ENCODE data around the gene LEUTX. TPM values are rescaled to one million over a fixed set of nuclear protein-coding genes. Genes with fewer than 3 reads are reported as not detected.
"Not testable (repeated sequence)": the region's sequence is repeated elsewhere in the genome, so short reads cannot be mapped to it uniquely, and the experiment has no call there.

The LEUTX gene
- total RNA-seq, 1 experiment from 2014 or later, result not detected

GRCh38 chr19:39802958-39803357 is 24.3 kb downstream of the LEUTX start:
- no peak overlapping the region for H3K4me3 ChIP-seq (ENCODE audit: low read depth, low read length, poor library complexity, severe bottlenecking)
- peaks cover 13% of the 10 kb centered on the region for H3K27me3 ChIP-seq (replicated peaks; ENCODE audit: insufficient read depth, low read depth, low read length, poor library complexity)
- no peak for TF ChIP-seq EZH2 (IDR thresholded peaks at IDR 0.05; ENCODE audit: borderline replicate concordance, low read depth, low read length, poor library complexity, severe bottlenecking)
- TF ChIP-seq CTCF (conservative IDR thresholded peaks at IDR 0.05; ENCODE audit: low read depth, low read length), result no peak
- no peaks in the 10 kb centered on the region for H3K4me1 ChIP-seq (ENCODE audit: insufficient read depth, low read length, poor library complexity, severe bottlenecking)
- CTCF ChIA-PET, result no interaction called here
- H3K9me3 ChIP-seq (ENCODE audit: low read depth, low read length, poor library complexity, severe bottlenecking), result no peaks in the 10 kb centered on the region
- no peak for DNase-seq (ENCODE audit: low spot score)
- no peak overlapping the region for H3K27ac ChIP-seq (ENCODE audit: low read depth, low read length, poor library complexity, severe bottlenecking)
- intact Hi-C loops (cut with micrococcal nuclease; ENCODE audit: unreplicated experiment), result no loop called here
- POLR2A ChIA-PET (ENCODE audit: low non-redundant PET), result no interaction called here
- BruUV-seq (replicated peaks), result no TSS peak
- no peaks in the 10 kb centered on the region for H3K36me3 ChIP-seq (ENCODE audit: insufficient read depth, low read length, poor library complexity, severe bottlenecking)

- Histone ChIP-seq H3K27me3 (replicated peaks; ENCODE audit: insufficient read depth, low read depth, low read length, poor library complexity) (peaks cover 5% of the 10 kb centered on the region), H3K4me3 (ENCODE audit: low read depth, low read length, poor library complexity, severe bottlenecking) (no peak overlapping the region), H3K4me1 (ENCODE audit: insufficient read depth, low read length, poor library complexity, severe bottlenecking) (no peaks in the 10 kb centered on the region), H3K36me3 (ENCODE audit: insufficient read depth, low read length, poor library complexity, severe bottlenecking) (no peaks in the 10 kb centered on the region), H3K9me3 (ENCODE audit: low read depth, low read length, poor library complexity, severe bottlenecking) (no peaks in the 10 kb centered on the region), H3K27ac (ENCODE audit: low read depth, low read length, poor library complexity, severe bottlenecking) (no peak overlapping the region)
- no peak for TF ChIP-seq EZH2 (IDR thresholded peaks at IDR 0.05; ENCODE audit: borderline replicate concordance, low read depth, low read length, poor library complexity, severe bottlenecking)
- no peak for TF ChIP-seq CTCF (conservative IDR thresholded peaks at IDR 0.05; ENCODE audit: low read depth, low read length)
- CTCF ChIA-PET, result no interaction called here
- POLR2A ChIA-PET (ENCODE audit: low non-redundant PET), result interaction anchor here (0.7 kb wide), 1 partner anchor 222 kb away, joined by 4 read pairs; no protein-coding TSS in a partner anchor
- BruUV-seq (replicated peaks), result no TSS peak
- no peak for DNase-seq (ENCODE audit: low spot score)
- intact Hi-C loops (cut with micrococcal nuclease; ENCODE audit: unreplicated experiment), result no loop called here
Measured at GRCh38 chr19:39805104-39805503, 26.4 kb downstream of the LEUTX start.

- Histone ChIP-seq H3K36me3 (ENCODE audit: insufficient read depth, low read length, poor library complexity, severe bottlenecking) (no peaks in the 10 kb centered on the region), H3K9me3 (ENCODE audit: low read depth, low read length, poor library complexity, severe bottlenecking) (no peaks in the 10 kb centered on the region), H3K4me3 (ENCODE audit: low read depth, low read length, poor library complexity, severe bottlenecking) (no peak overlapping the region), H3K27me3 (replicated peaks; ENCODE audit: insufficient read depth, low read depth, low read length, poor library complexity) (peaks cover 2% of the 10 kb centered on the region), H3K27ac (ENCODE audit: low read depth, low read length, poor library complexity, severe bottlenecking) (no peak overlapping the region), H3K4me1 (ENCODE audit: insufficient read depth, low read length, poor library complexity, severe bottlenecking) (no peaks in the 10 kb centered on the region)
- CTCF ChIA-PET, result no interaction called here
- no TSS peak for BruUV-seq (replicated peaks)
- POLR2A ChIA-PET (ENCODE audit: low non-redundant PET), result no interaction called here
- intact Hi-C loops (cut with micrococcal nuclease; ENCODE audit: unreplicated experiment), result no loop called here
- TF ChIP-seq CTCF (conservative IDR thresholded peaks at IDR 0.05; ENCODE audit: low read depth, low read length), result no peak
- no peak for TF ChIP-seq EZH2 (IDR thresholded peaks at IDR 0.05; ENCODE audit: borderline replicate concordance, low read depth, low read length, poor library complexity, severe bottlenecking)
- no peak for DNase-seq (ENCODE audit: low spot score)
Measured at GRCh38 chr19:39807846-39808364, 29.3 kb downstream of the LEUTX start.

GRCh38 chr19:39808688-39809087 is 30.0 kb downstream of the LEUTX start:
- CTCF ChIA-PET, result not testable (repeated sequence)

More at GRCh38 chr19:39808688-39809087, 30.0 kb downstream of the LEUTX start:
- H3K4me1 ChIP-seq (ENCODE audit: insufficient read depth, low read length, poor library complexity, severe bottlenecking); BruUV-seq (replicated peaks); H3K9me3 ChIP-seq (ENCODE audit: low read depth, low read length, poor library complexity, severe bottlenecking); intact Hi-C loops (cut with micrococcal nuclease; ENCODE audit: unreplicated experiment); POLR2A ChIA-PET (ENCODE audit: low non-redundant PET); H3K36me3 ChIP-seq (ENCODE audit: insufficient read depth, low read length, poor library complexity, severe bottlenecking); H3K4me3 ChIP-seq (ENCODE audit: low read depth, low read length, poor library complexity, severe bottlenecking); H3K27ac ChIP-seq (ENCODE audit: low read depth, low read length, poor library complexity, severe bottlenecking); DNase-seq (ENCODE audit: low spot score); H3K27me3 ChIP-seq (replicated peaks; ENCODE audit: insufficient read depth, low read depth, low read length, poor library complexity): not testable (repeated sequence)

All from A673 (cell line).